Measurements from ENCODE around the gene ACTL7B.

ACTL7B gene

DNA sequence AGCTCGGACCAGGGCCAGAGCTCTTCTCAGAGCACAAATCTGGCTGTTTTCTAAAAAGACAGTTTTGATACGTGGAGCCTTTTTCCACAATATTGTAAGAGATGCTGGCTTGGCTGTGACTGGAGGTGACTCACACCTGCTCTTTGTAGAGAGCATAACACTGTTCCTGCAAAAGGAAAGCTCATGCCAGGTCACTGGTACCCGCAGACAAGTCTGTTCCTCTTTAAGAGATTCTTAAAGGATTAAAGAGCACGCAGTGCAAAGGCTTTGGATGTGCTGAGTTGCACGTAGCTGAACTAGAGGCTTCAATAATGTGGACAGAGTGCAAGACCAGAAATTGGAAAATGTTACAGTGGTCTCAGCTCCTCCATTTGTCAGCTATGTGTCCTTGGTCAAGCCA lies 19.0 kb downstream of the ACTL7B start:
- H3K4me1 ChIP-seq (ENCODE audit: insufficient read depth, low read length) = no peaks in the 10 kb centered on the region
- ATAC-seq (ENCODE audit: insufficient read depth, low read depth) = no peak
- H3K27me3 ChIP-seq (ENCODE audit: insufficient read depth, low read length, poor library complexity) = peaks cover 4% of the 10 kb centered on the region
- no peak overlapping the region for H3K4me3 ChIP-seq (ENCODE audit: low read depth in 1 of 2, low read length in 2 of 2)
- H3K27ac ChIP-seq (ENCODE audit: low read length) = no peak overlapping the region
- no peaks in the 10 kb centered on the region for H4K20me1 ChIP-seq (ENCODE audit: insufficient read depth, low read length)
- DNase-seq = no peak
- H3K4me2 ChIP-seq (ENCODE audit: insufficient read depth, low read length) = no peak overlapping the region
- TF ChIP-seq, protein P1, sequence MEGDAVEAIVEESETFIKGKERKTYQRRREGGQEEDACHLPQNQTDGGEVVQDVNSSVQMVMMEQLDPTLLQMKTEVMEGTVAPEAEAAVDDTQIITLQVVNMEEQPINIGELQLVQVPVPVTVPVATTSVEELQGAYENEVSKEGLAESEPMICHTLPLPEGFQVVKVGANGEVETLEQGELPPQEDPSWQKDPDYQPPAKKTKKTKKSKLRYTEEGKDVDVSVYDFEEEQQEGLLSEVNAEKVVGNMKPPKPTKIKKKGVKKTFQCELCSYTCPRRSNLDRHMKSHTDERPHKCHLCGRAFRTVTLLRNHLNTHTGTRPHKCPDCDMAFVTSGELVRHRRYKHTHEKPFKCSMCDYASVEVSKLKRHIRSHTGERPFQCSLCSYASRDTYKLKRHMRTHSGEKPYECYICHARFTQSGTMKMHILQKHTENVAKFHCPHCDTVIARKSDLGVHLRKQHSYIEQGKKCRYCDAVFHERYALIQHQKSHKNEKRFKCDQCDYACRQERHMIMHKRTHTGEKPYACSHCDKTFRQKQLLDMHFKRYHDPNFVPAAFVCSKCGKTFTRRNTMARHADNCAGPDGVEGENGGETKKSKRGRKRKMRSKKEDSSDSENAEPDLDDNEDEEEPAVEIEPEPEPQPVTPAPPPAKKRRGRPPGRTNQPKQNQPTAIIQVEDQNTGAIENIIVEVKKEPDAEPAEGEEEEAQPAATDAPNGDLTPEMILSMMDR (IDR thresholded peaks at IDR 0.05; ENCODE audit: borderline replicate concordance, extremely low read depth, low read length, poor library complexity, severe bottlenecking) = no peak
- no peak for TF ChIP-seq EZH2 (IDR thresholded peaks at IDR 0.05; ENCODE audit: borderline replicate concordance, low read depth, low read length, severe bottlenecking)
- no peak overlapping the region for H2AFZ ChIP-seq (ENCODE audit: low read depth, low read length)
- H3K36me3 ChIP-seq (ENCODE audit: insufficient read depth, low read length) = no peaks in the 10 kb centered on the region
- H3K9ac ChIP-seq (ENCODE audit: low read depth, low read length) = no peak overlapping the region
- no peaks in the 10 kb centered on the region for H3K79me2 ChIP-seq (ENCODE audit: insufficient read depth, low read length)
- H3K9me3 ChIP-seq (ENCODE audit: insufficient read depth, low read length, severe bottlenecking) = no peaks in the 10 kb centered on the region

DNA sequence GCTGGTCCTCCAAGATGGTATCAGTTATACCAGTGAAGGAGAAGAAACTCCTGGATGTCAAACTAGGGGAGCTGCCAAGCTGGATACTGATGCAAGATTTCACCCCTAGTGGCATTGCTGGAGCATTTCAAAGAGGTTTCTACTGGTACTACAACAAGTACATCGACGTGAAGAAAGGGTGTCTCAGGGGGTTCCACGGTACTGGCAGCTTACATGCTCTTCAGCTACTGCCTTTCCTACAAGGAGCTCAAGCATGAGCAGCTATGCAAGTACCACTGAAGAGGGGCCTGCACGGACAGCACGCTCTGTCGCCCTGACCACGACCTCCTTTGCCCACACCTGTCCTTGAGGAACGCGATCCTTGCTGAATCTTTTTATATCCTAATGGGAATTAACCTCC lies 19.5 kb downstream of the ACTL7B start:
- ATAC-seq (ENCODE audit: insufficient read depth, low read depth) = no peak
- no peaks in the 10 kb centered on the region for H3K9me3 ChIP-seq (ENCODE audit: insufficient read depth, low read length, severe bottlenecking)
- no peak overlapping the region for H3K4me3 ChIP-seq (ENCODE audit: low read depth in 1 of 2, low read length in 2 of 2)
- peaks cover under 1% of the 10 kb centered on the region for H3K27me3 ChIP-seq (ENCODE audit: insufficient read depth, low read length, poor library complexity)
- H3K9ac ChIP-seq (ENCODE audit: low read depth, low read length) = no peak overlapping the region
- no peaks in the 10 kb centered on the region for H3K79me2 ChIP-seq (ENCODE audit: insufficient read depth, low read length)
- no peaks in the 10 kb centered on the region for H4K20me1 ChIP-seq (ENCODE audit: insufficient read depth, low read length)
- H3K36me3 ChIP-seq (ENCODE audit: insufficient read depth, low read length) = no peaks in the 10 kb centered on the region
- H3K4me2 ChIP-seq (ENCODE audit: insufficient read depth, low read length) = no peak overlapping the region
- H3K27ac ChIP-seq (ENCODE audit: low read length) = no peak overlapping the region
- TF ChIP-seq, protein P1 (IDR thresholded peaks at IDR 0.05; ENCODE audit: borderline replicate concordance, extremely low read depth, low read length, poor library complexity, severe bottlenecking) = no peak
- no peak for TF ChIP-seq EZH2 (IDR thresholded peaks at IDR 0.05; ENCODE audit: borderline replicate concordance, low read depth, low read length, severe bottlenecking)
- no peak overlapping the region for H2AFZ ChIP-seq (ENCODE audit: low read depth, low read length)
- no peak for DNase-seq
- no peaks in the 10 kb centered on the region for H3K4me1 ChIP-seq (ENCODE audit: insufficient read depth, low read length)

DNA sequence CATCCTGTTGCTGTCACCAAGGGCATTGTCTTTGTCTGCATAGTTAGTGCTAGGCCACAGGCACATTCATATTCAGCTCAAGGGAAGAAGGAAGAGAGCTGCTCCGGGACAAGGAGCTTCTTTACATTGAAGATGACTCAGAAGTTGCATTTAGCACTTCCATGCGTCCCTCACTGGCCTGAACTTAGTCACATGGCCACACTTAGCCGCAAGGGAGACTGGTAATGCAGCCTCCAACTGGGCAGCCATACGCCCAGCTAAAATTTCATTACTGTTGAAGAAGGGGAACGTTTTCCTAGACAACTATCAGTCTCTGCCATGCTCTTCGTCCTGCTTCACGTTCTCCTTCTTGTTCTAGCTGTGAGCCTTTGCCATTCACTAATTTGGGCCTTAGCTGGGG lies 20.0 kb downstream of the ACTL7B start:
- Histone ChIP-seq H3K36me3 (ENCODE audit: insufficient read depth, low read length) (no peaks in the 10 kb centered on the region), H2AFZ (ENCODE audit: low read depth, low read length) (no peak overlapping the region), H3K27ac (ENCODE audit: low read length) (no peak overlapping the region), H4K20me1 (ENCODE audit: insufficient read depth, low read length) (no peaks in the 10 kb centered on the region), H3K79me2 (ENCODE audit: insufficient read depth, low read length) (no peaks in the 10 kb centered on the region), H3K4me1 (ENCODE audit: insufficient read depth, low read length) (no peaks in the 10 kb centered on the region), H3K9ac (ENCODE audit: low read depth, low read length) (no peak overlapping the region), H3K9me3 (ENCODE audit: insufficient read depth, low read length, severe bottlenecking) (no peaks in the 10 kb centered on the region), H3K4me2 (ENCODE audit: insufficient read depth, low read length) (no peak overlapping the region), H3K27me3 (ENCODE audit: insufficient read depth, low read length, poor library complexity) (no peaks in the 10 kb centered on the region), H3K4me3 (ENCODE audit: low read depth in 1 of 2, low read length in 2 of 2) (no peak overlapping the region)
- TF ChIP-seq, protein P1 (IDR thresholded peaks at IDR 0.05; ENCODE audit: borderline replicate concordance, extremely low read depth, low read length, poor library complexity, severe bottlenecking) = no peak
- TF ChIP-seq EZH2 (IDR thresholded peaks at IDR 0.05; ENCODE audit: borderline replicate concordance, low read depth, low read length, severe bottlenecking) = no peak
- ATAC-seq (ENCODE audit: insufficient read depth, low read depth) (no peak), DNase-seq (no peak)
